NB4 (cell line): ENCODE results near the gene MYL4.

Source experiments
- CTCF ChIP-seq: IDR thresholded peaks from one replicate; pipeline ENCODE4 v1.5.1; 2012; ENCODE audit warnings: low read depth, low read length
- MYC ChIP-seq: IDR thresholded peaks from 2 replicates; pipeline ENCODE4 v1.6.1; 2011; ENCODE audit warnings: low read depth, low read length
- POLR2A ChIP-seq: IDR thresholded peaks from 2 replicates; pipeline ENCODE4 v1.6.1; 2011; ENCODE audit warnings: mild to moderate bottlenecking; ENCODE audit not compliant: insufficient read length; ENCODE audit errors: extremely low read depth

- TF ChIP-seq CTCF (no peak), POLR2A (no peak), MYC (no peak)
Observed at GRCh38 chr17:47225436-47225858, 16.3 kb downstream of the MYL4 start.
